Measurements from ENCODE around the gene ANAPC5.

ANAPC5 gene

DNA sequence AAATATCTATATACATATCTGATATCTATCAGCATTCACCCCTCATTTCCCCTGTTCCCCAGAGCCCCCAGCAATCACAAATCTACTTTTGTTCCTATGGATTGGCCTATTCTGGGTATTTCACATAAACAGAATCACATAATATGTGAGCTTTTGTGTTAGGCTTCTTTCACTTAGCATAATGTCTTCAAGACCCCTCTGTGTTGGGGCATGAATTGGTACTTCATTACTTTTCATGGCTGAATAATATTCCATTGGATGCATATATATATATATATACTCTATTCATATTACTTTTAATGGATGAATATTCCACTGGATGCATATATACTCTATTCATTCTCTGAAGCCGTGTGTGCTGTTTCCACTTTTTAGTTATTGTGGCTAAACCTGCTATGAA lies 84.4 kb downstream of the ANAPC5 start:
- Histone ChIP-seq H2BK12ac (ENCODE audit: low read length) (no peak overlapping the region), H3K23ac (ENCODE audit: low read depth, low read length, poor library complexity) (no peak overlapping the region), H2AFZ (ENCODE audit: low read length) (no peak overlapping the region), H3K79me1 (ENCODE audit: low read depth, low read length) (no peaks in the 10 kb centered on the region), H2BK120ac (ENCODE audit: low read depth, low read length) (no peak overlapping the region), H3K18ac (ENCODE audit: low read length) (no peak overlapping the region), H3K27me3 (ENCODE audit: control insufficient read depth in 3 of 3, insufficient read depth in 3 of 3, low read depth in 1 of 3, low read length in 3 of 3) (no peaks in the 10 kb centered on the region), H3K36me3 (replicated peaks in 1 of 2; ENCODE audit: control insufficient read depth in 2 of 2, insufficient read depth in 2 of 2, low read length in 2 of 2) (peaks cover 16 to 64% of the 10 kb centered on the region in 2 donors), H4K91ac (ENCODE audit: low read depth, low read length, poor library complexity) (no peak overlapping the region), H2AK5ac (ENCODE audit: low read depth, low read length) (no peak overlapping the region), H3K4me2 (ENCODE audit: insufficient read depth, low read length, poor library complexity, severe bottlenecking) (no peak overlapping the region), H3K4me3 (ENCODE audit: low read length in 2 of 2) (no peak overlapping the region), H3K9ac (ENCODE audit: low read depth, low read length, poor library complexity) (no peak overlapping the region), H3K9me3 (replicated peaks in 1 of 2; ENCODE audit: control insufficient read depth in 2 of 2, insufficient read depth in 1 of 2, low read depth in 1 of 2, low read length in 2 of 2) (no peaks in the 10 kb centered on the region), H2BK5ac (ENCODE audit: low read length) (no peak overlapping the region), H3K27ac (replicated peaks; ENCODE audit: low read length) (no peak overlapping the region), H3K4me1 (ENCODE audit: control insufficient read depth in 2 of 2, insufficient read depth in 1 of 2, low read depth in 1 of 2, low read length in 2 of 2) (peaks cover 0 to 2% of the 10 kb centered on the region in 2 donors), H2BK15ac (ENCODE audit: low read length) (no peak overlapping the region), H3K14ac (ENCODE audit: low read length) (no peak overlapping the region), H4K8ac (ENCODE audit: low read depth, low read length) (no peak overlapping the region), H3K4ac (ENCODE audit: low read length) (no peak overlapping the region)
- DNase-seq (ENCODE audit: low spot score) = no peak
- no CpG with 5 or more reads among the region's 1 CpG for WGBS, 2 donors (ENCODE audit: extremely low coverage in 2 of 2, insufficient read length in 2 of 2, insufficient replicate concordance in 1 of 2)

DNA sequence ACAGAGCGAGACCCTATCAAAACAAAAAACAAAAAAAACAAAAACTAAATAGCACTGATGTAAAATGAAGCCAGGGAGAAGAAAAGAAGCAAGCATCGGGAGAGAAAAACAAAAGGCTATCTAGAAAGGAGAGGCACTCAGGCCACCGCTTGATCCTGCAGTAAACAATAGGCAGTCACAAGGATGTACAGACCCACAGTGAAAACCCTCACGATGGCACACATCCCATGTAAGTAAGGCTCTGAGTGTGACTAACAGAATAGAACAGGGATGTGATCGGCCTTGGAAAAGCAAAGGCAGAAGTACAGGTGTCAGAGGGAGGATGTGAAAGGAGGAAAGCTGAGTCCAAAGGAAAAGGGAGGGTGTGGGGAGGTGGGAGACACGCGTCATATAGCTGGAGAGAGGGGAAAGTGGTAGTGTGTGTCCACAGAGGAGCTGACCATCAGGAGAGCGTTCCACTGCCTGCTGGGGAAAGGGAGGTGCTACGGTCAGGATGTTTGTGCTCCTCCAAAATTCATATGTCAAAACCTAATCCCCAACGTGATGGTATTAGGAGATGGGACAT lies 87.2 kb downstream of the ANAPC5 start:
- Histone ChIP-seq H2BK12ac (ENCODE audit: low read length) (no peak overlapping the region), H3K14ac (ENCODE audit: low read length) (no peak overlapping the region), H3K4me3 (ENCODE audit: low read length in 2 of 2) (no peak overlapping the region), H4K91ac (ENCODE audit: low read depth, low read length, poor library complexity) (no peak overlapping the region), H3K4me1 (ENCODE audit: control insufficient read depth in 2 of 2, insufficient read depth in 1 of 2, low read depth in 1 of 2, low read length in 2 of 2) (peaks cover 0 to 2% of the 10 kb centered on the region in 2 donors), H3K23ac (ENCODE audit: low read depth, low read length, poor library complexity) (no peak overlapping the region), H2BK120ac (ENCODE audit: low read depth, low read length) (no peak overlapping the region), H2AK5ac (ENCODE audit: low read depth, low read length) (no peak overlapping the region), H2BK15ac (ENCODE audit: low read length) (no peak overlapping the region), H2BK5ac (ENCODE audit: low read length) (no peak overlapping the region), H3K79me1 (ENCODE audit: low read depth, low read length) (no peaks in the 10 kb centered on the region), H3K9ac (ENCODE audit: low read depth, low read length, poor library complexity) (no peak overlapping the region), H3K4ac (ENCODE audit: low read length) (no peak overlapping the region), H3K9me3 (replicated peaks in 1 of 2; ENCODE audit: control insufficient read depth in 2 of 2, insufficient read depth in 1 of 2, low read depth in 1 of 2, low read length in 2 of 2) (no peaks in the 10 kb centered on the region), H3K27ac (replicated peaks; ENCODE audit: low read length) (no peak overlapping the region), H3K18ac (ENCODE audit: low read length) (no peak overlapping the region), H3K36me3 (replicated peaks in 1 of 2; ENCODE audit: control insufficient read depth in 2 of 2, insufficient read depth in 2 of 2, low read length in 2 of 2) (peaks cover 27 to 70% of the 10 kb centered on the region in 2 donors), H4K8ac (ENCODE audit: low read depth, low read length) (no peak overlapping the region), H2AFZ (ENCODE audit: low read length) (no peak overlapping the region), H3K27me3 (ENCODE audit: control insufficient read depth in 3 of 3, insufficient read depth in 3 of 3, low read depth in 1 of 3, low read length in 3 of 3) (no peaks in the 10 kb centered on the region), H3K4me2 (ENCODE audit: insufficient read depth, low read length, poor library complexity, severe bottlenecking) (no peak overlapping the region)
- no peak for DNase-seq (ENCODE audit: low spot score)
- no CpG with 5 or more reads among the region's 10 CpGs for WGBS, 2 donors (ENCODE audit: extremely low coverage in 2 of 2, insufficient read length in 2 of 2, insufficient replicate concordance in 1 of 2)

DNA sequence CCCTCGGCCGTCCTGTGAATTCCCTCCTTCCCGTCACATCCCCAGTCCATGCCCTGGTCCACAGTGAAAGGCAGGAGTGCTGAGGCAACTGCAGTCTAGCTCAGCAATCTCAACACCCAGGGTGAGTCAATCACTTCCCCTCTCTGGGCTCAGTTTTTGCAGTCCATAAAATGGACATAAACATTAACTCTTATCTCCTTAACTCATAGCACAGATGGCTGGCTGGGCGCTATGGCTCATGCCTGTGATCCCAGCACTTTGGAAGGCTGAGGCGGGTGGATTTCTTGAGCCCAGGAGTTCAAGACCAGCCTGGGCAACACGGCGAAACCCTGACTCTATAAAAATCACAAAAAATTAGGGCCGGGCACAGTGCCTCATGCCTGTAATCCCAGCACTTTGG lies 88.1 kb downstream of the ANAPC5 start:
- Histone ChIP-seq H3K14ac (ENCODE audit: low read length) (no peak overlapping the region), H3K4ac (ENCODE audit: low read length) (no peak overlapping the region), H4K8ac (ENCODE audit: low read depth, low read length) (no peak overlapping the region), H2AFZ (ENCODE audit: low read length) (no peak overlapping the region), H2BK120ac (ENCODE audit: low read depth, low read length) (no peak overlapping the region), H2BK5ac (ENCODE audit: low read length) (no peak overlapping the region), H3K18ac (ENCODE audit: low read length) (no peak overlapping the region), H3K4me2 (ENCODE audit: insufficient read depth, low read length, poor library complexity, severe bottlenecking) (no peak overlapping the region), H3K23ac (ENCODE audit: low read depth, low read length, poor library complexity) (no peak overlapping the region), H3K4me3 (ENCODE audit: low read length in 2 of 2) (no peak overlapping the region), H3K4me1 (ENCODE audit: control insufficient read depth in 2 of 2, insufficient read depth in 1 of 2, low read depth in 1 of 2, low read length in 2 of 2) (peaks cover 0 to 2% of the 10 kb centered on the region in 2 donors), H3K36me3 (replicated peaks in 1 of 2; ENCODE audit: control insufficient read depth in 2 of 2, insufficient read depth in 2 of 2, low read length in 2 of 2) (peaks cover 28 to 74% of the 10 kb centered on the region in 2 donors), H3K79me1 (ENCODE audit: low read depth, low read length) (no peaks in the 10 kb centered on the region), H2BK12ac (ENCODE audit: low read length) (no peak overlapping the region), H3K27me3 (ENCODE audit: control insufficient read depth in 3 of 3, insufficient read depth in 3 of 3, low read depth in 1 of 3, low read length in 3 of 3) (no peaks in the 10 kb centered on the region), H2AK5ac (ENCODE audit: low read depth, low read length) (no peak overlapping the region), H3K9ac (ENCODE audit: low read depth, low read length, poor library complexity) (no peak overlapping the region), H3K27ac (replicated peaks; ENCODE audit: low read length) (no peak overlapping the region), H3K9me3 (replicated peaks in 1 of 2; ENCODE audit: control insufficient read depth in 2 of 2, insufficient read depth in 1 of 2, low read depth in 1 of 2, low read length in 2 of 2) (no peaks in the 10 kb centered on the region), H4K91ac (ENCODE audit: low read depth, low read length, poor library complexity) (no peak overlapping the region), H2BK15ac (ENCODE audit: low read length) (no peak overlapping the region)
- no peak for DNase-seq (ENCODE audit: low spot score)
- WGBS, 2 donors (ENCODE audit: extremely low coverage in 2 of 2, insufficient read length in 2 of 2, insufficient replicate concordance in 1 of 2) = no CpG with 5 or more reads among the region's 8 CpGs

DNA sequence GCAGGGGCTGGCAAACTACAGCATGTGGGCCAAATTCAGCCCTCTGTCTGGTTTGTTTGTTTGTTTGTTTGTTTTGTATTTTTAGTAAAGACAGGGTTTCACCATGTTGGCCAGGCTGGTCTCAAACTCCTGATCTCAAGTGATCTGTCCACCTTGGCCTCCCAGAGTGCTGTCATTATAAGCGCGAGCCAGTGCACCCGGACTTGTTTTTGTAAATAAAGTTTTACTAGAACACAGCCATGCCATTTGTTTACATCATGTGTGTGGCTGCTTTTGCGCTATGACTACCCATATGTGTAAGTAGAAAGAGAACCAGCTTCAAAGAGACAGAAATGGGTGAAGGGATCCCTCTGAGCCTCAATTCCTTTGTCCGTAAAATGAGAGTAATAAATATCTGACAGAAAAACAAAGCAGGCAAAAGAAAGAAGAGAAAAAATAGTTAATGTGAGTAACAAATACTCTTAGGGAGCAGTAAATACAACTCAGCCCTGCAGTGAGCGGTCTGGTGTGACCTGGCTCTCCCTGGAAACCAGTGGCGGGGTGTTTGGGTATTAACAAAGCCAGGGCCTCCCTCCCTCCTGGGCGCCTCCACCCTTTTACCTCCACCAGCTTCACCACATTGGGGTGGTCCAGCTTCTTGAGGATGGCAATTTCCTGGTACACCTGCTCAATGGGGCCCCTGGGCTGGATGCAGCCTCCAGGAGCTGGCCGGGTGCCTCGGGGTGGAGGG lies 88.8 kb downstream of the ANAPC5 start:
- H3K4me3 ChIP-seq (ENCODE audit: low read length in 2 of 2) = no peak overlapping the region
- H3K36me3 ChIP-seq (replicated peaks in 1 of 2; ENCODE audit: control insufficient read depth in 2 of 2, insufficient read depth in 2 of 2, low read length in 2 of 2) = peaks cover 25 to 71% of the 10 kb centered on the region in 2 donors
- no peak overlapping the region for H2BK5ac ChIP-seq (ENCODE audit: low read length)
- H2AFZ ChIP-seq (ENCODE audit: low read length) = no peak overlapping the region
- no peak overlapping the region for H3K27ac ChIP-seq (replicated peaks; ENCODE audit: low read length)
- peaks cover 0 to 2% of the 10 kb centered on the region in 2 donors for H3K4me1 ChIP-seq (ENCODE audit: control insufficient read depth in 2 of 2, insufficient read depth in 1 of 2, low read depth in 1 of 2, low read length in 2 of 2)
- WGBS, 2 donors (ENCODE audit: extremely low coverage in 2 of 2, insufficient read length in 2 of 2, insufficient replicate concordance in 1 of 2) = no CpG with 5 or more reads among the region's 10 CpGs
- H2BK120ac ChIP-seq (ENCODE audit: low read depth, low read length) = no peak overlapping the region
- peak overlapping the region; percentile 16 for H3K9ac ChIP-seq (ENCODE audit: low read depth, low read length, poor library complexity)
- no peak overlapping the region for H2AK5ac ChIP-seq (ENCODE audit: low read depth, low read length)
- no peaks in the 10 kb centered on the region for H3K79me1 ChIP-seq (ENCODE audit: low read depth, low read length)
- H4K91ac ChIP-seq (ENCODE audit: low read depth, low read length, poor library complexity) = no peak overlapping the region
- no peak for DNase-seq (ENCODE audit: low spot score)
- H3K14ac ChIP-seq (ENCODE audit: low read length) = no peak overlapping the region
- no peaks in the 10 kb centered on the region for H3K27me3 ChIP-seq (ENCODE audit: control insufficient read depth in 3 of 3, insufficient read depth in 3 of 3, low read depth in 1 of 3, low read length in 3 of 3)
- H3K4me2 ChIP-seq (ENCODE audit: insufficient read depth, low read length, poor library complexity, severe bottlenecking) = no peak overlapping the region
- H2BK12ac ChIP-seq (ENCODE audit: low read length) = no peak overlapping the region
- no peak overlapping the region for H3K23ac ChIP-seq (ENCODE audit: low read depth, low read length, poor library complexity)
- H3K4ac ChIP-seq (ENCODE audit: low read length) = no peak overlapping the region
- H2BK15ac ChIP-seq (ENCODE audit: low read length) = no peak overlapping the region
- no peak overlapping the region for H3K18ac ChIP-seq (ENCODE audit: low read length)
- no peaks in the 10 kb centered on the region for H3K9me3 ChIP-seq (replicated peaks in 1 of 2; ENCODE audit: control insufficient read depth in 2 of 2, insufficient read depth in 1 of 2, low read depth in 1 of 2, low read length in 2 of 2)
- H4K8ac ChIP-seq (ENCODE audit: low read depth, low read length) = no peak overlapping the region
